Measurements from ENCODE around the gene RPL35.
"Not testable (repeated sequence)": the region's sequence is repeated elsewhere in the genome, so short reads cannot be mapped to it uniquely, and the experiment has no call there.

The RPL35 gene

GRCh38 chr9:124841075-124841821, 20.5 kb downstream of the RPL35 start:
- Histone ChIP-seq H3K27ac (no peak overlapping the region), H3K36me3 (no peaks in the 10 kb centered on the region), H3K9me3 (replicated peaks in 1 of 11) (no peaks in the 10 kb centered on the region), H3K9ac (no peak overlapping the region), H3K4me3 (no peak overlapping the region), H4K20me1 (no peaks in the 10 kb centered on the region), H3K4me1 (peaks cover 0 to 7% (median 2%) of the 10 kb centered on the region in 10 experiments; a peak in 4 of 20 replicates), H3K4me2 (no peak overlapping the region), H3K27me3 (no peaks in the 10 kb centered on the region)
- no peak for TF ChIP-seq Cebpa-rat (IDR thresholded peaks at IDR 0.05)

- H3K4me1 ChIP-seq: peaks cover 2 to 13% (median 7%) of the 10 kb centered on the region in 10 experiments
- no peaks in the 10 kb centered on the region for H4K20me1 ChIP-seq
- no peak for TF ChIP-seq Cebpa-rat (IDR thresholded peaks at IDR 0.05)
- H3K9me3 ChIP-seq (replicated peaks in 1 of 11): no peaks in the 10 kb centered on the region
- no peak overlapping the region for H3K9ac ChIP-seq
- H3K4me3 ChIP-seq: no peak overlapping the region
- no peaks in the 10 kb centered on the region for H3K27me3 ChIP-seq
- no peak overlapping the region for H3K4me2 ChIP-seq
- H3K36me3 ChIP-seq: no peaks in the 10 kb centered on the region
- H3K27ac ChIP-seq: no peak overlapping the region
These were observed 21.4 kb downstream of the RPL35 start for GRCh38 chr9:124840300-124840833.

GRCh38 chr9:124839612-124840299, 22.0 kb downstream of the RPL35 start:
- Histone ChIP-seq H4K20me1 (no peaks in the 10 kb centered on the region), H3K27ac (no peak overlapping the region), H3K4me3 (no peak overlapping the region), H3K27me3 (no peaks in the 10 kb centered on the region), H3K4me2 (no peak overlapping the region), H3K4me1 (peaks cover 8 to 19% (median 13%) of the 10 kb centered on the region in 10 experiments), H3K9ac (no peak overlapping the region), H3K9me3 (replicated peaks in 1 of 11) (no peaks in the 10 kb centered on the region), H3K36me3 (no peaks in the 10 kb centered on the region)
- no peak for TF ChIP-seq Cebpa-rat (IDR thresholded peaks at IDR 0.05)

GRCh38 chr9:124838567-124839275, 23.0 kb downstream of the RPL35 start:
- not testable (repeated sequence) for H3K36me3 ChIP-seq; H3K9me3 ChIP-seq (replicated peaks in 1 of 11); H3K4me2 ChIP-seq; H3K27me3 ChIP-seq; H3K27ac ChIP-seq; H3K4me3 ChIP-seq; H3K9ac ChIP-seq; H4K20me1 ChIP-seq
- H3K4me1 ChIP-seq: peaks cover 10 to 26% (median 18%) of the 10 kb centered on the region in 10 experiments

- not testable (repeated sequence) for H3K27ac ChIP-seq; H3K4me3 ChIP-seq; H3K36me3 ChIP-seq; H3K4me2 ChIP-seq; H3K9ac ChIP-seq; H3K27me3 ChIP-seq; H4K20me1 ChIP-seq; H3K9me3 ChIP-seq (replicated peaks in 1 of 11)
- H3K4me1 ChIP-seq: peaks cover 10 to 31% (median 22%) of the 10 kb centered on the region in 10 experiments
These were observed 23.6 kb downstream of the RPL35 start for GRCh38 chr9:124838132-124838531.

GRCh38 chr9:124835026-124835557, 26.7 kb downstream of the RPL35 start:
- Histone ChIP-seq H3K36me3 (no peaks in the 10 kb centered on the region), H3K9me3 (replicated peaks in 1 of 11) (no peaks in the 10 kb centered on the region), H3K4me1 (peaks cover 34 to 60% (median 51%) of the 10 kb centered on the region in 10 experiments), H4K20me1 (no peaks in the 10 kb centered on the region), H3K27me3 (no peaks in the 10 kb centered on the region), H3K4me3 (peak overlapping the region in 1 of 10 experiments; percentile 1; a peak in 1 of 20 replicates), H3K27ac (0 out of 22 replicates have a peak overlapping the region, but pooled peaks of 2 of the 11 experiments have one; percentile 14 to 20), H3K4me2 (peak overlapping the region; percentile 71 to 92 (median 81)), H3K9ac (peak overlapping the region in 8 of 11 experiments; percentile 3 to 55 (median 28); a peak in 11 of 22 replicates)
- no peak for TF ChIP-seq Cebpa-rat (IDR thresholded peaks at IDR 0.05)

- peak overlapping the region in 1 of 10 experiments; percentile 1; a peak in 1 of 20 replicates for H3K4me3 ChIP-seq
- H3K9ac ChIP-seq: peak overlapping the region in 6 of 11 experiments; percentile 3 to 53 (median 27); a peak in 5 of 22 replicates
- H3K4me2 ChIP-seq: peak overlapping the region; percentile 71 to 92 (median 81)
These were observed 27.2 kb downstream of the RPL35 start for GRCh38 chr9:124834591-124834990.

GRCh38 chr9:124831642-124832364, 30.0 kb downstream of the RPL35 start:
- no peaks in the 10 kb centered on the region for H3K36me3 ChIP-seq
- H3K27me3 ChIP-seq: no peaks in the 10 kb centered on the region
- H3K27ac ChIP-seq: peak overlapping the region in 9 of 11 experiments; percentile 57 to 75 (median 69); a peak in 17 of 22 replicates
- H3K4me2 ChIP-seq: peak overlapping the region; percentile 53 to 88 (median 81)
- no peak for TF ChIP-seq Cebpa-rat (IDR thresholded peaks at IDR 0.05)
- H3K9ac ChIP-seq: peak overlapping the region in 9 of 11 experiments; percentile 31 to 65 (median 53); a peak in 17 of 22 replicates
- H4K20me1 ChIP-seq: no peaks in the 10 kb centered on the region
- H3K4me3 ChIP-seq: no peak overlapping the region
- peaks cover 0 to 9% (median 5%) of the 10 kb centered on the region in 11 experiments; a peak in 10 of 22 replicates for H3K9me3 ChIP-seq (replicated peaks in 1 of 11)
- peaks cover 34 to 74% (median 58%) of the 10 kb centered on the region in 10 experiments for H3K4me1 ChIP-seq

More at GRCh38 chr9:124834591-124834990, 27.2 kb downstream of the RPL35 start:
- TF ChIP-seq Cebpa-rat (IDR thresholded peaks at IDR 0.05): no peak
- Histone ChIP-seq H3K27me3 (no peaks in the 10 kb centered on the region), H4K20me1 (no peaks in the 10 kb centered on the region), H3K27ac (peak overlapping the region in 1 of 11 experiments; percentile 20; a peak in 1 of 22 replicates), H3K36me3 (no peaks in the 10 kb centered on the region), H3K4me1 (peaks cover 34 to 64% (median 52%) of the 10 kb centered on the region in 10 experiments), H3K9me3 (replicated peaks in 1 of 11) (no peaks in the 10 kb centered on the region)

All from BLaER1 treated with 17β-estradiol and CSF1 and Interleukin-3, amounts not matched to agents 10 nM and 100 nM (cell line).